ENCODE data around the gene PCDHAC2. TPM values are rescaled to one million over a fixed set of nuclear protein-coding genes. Genes with fewer than 3 reads are reported as not detected.

PCDHAC2 gene, protein sequence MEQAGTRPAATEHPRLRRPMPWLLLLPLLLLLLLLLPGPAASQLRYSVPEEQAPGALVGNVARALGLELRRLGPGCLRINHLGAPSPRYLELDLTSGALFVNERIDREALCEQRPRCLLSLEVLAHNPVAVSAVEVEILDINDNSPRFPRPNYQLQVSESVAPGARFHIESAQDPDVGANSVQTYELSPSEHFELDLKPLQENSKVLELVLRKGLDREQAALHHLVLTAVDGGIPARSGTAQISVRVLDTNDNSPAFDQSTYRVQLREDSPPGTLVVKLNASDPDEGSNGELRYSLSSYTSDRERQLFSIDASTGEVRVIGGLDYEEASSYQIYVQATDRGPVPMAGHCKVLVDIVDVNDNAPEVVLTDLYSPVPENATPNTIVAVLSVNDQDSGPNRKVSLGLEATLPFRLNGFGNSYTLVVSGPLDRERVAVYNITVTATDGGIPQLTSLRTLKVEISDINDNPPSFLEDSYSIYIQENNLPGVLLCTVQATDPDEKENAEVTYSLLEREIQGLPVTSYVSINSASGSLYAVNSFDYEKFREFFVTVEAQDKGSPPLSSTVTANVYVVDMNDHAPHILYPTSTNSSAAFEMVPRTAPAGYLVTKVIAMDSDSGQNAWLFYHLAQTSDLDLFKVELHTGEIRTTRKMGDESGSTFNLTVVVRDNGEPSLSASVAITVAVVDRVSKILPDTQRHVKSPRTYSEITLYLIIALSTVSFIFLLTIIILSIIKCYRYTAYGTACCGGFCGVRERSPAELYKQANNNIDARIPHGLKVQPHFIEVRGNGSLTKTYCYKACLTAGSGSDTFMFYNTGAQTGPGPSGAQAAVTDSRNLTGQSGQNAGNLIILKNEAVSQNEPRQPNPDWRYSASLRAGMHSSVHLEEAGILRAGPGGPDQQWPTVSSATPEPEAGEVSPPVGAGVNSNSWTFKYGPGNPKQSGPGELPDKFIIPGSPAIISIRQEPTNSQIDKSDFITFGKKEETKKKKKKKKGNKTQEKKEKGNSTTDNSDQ
- 0.03 and 0.10 TPM in 2 replicates for total RNA-seq (2014; rRNA removed; shearing (Covaris generic))

DNA sequence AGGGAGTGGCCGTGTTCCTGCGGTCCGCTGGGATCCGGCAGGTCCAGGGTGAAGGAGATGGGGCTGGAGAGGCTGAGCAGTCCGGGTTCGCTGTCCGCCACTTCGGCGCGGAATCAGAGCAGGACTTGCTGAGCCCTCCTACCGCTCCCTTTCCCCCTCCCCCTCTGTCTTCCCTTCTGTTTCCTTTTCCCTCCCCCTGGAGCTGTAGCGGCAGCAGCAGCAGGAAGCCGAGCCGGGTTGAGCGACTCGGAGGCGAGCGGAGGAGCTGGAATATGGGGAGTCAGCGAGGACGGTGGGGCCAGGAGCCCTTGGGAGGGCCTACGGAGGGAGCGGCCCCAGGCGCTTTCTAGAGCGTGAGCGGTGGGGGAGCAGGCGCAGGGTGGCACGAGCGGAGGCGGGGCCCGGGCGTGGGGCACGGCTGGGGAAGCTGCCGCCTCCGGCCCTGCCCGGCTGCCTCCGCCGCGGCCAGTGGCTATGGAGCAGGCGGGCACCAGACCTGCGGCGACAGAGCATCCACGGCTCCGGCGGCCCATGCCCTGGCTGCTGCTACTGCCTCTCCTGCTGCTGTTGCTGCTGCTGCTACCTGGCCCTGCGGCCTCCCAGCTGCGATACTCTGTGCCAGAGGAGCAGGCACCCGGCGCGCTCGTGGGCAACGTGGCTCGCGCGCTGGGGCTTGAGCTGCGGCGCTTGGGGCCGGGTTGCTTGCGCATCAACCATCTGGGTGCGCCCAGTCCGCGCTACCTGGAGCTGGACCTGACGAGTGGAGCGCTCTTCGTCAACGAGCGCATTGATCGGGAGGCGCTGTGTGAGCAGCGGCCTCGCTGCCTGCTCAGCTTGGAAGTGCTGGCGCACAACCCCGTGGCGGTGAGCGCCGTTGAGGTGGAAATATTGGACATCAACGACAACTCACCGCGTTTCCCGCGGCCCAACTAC lies at the start of gene PCDHAC2:
TSS of gene PCDHAC2 (plus strand) at position 184 of the 933 bp plus-strand sequence. CDS start at position 475, 291 bp downstream.
- no peak for DNase-seq (ENCODE audit: low spot score)

DNA sequence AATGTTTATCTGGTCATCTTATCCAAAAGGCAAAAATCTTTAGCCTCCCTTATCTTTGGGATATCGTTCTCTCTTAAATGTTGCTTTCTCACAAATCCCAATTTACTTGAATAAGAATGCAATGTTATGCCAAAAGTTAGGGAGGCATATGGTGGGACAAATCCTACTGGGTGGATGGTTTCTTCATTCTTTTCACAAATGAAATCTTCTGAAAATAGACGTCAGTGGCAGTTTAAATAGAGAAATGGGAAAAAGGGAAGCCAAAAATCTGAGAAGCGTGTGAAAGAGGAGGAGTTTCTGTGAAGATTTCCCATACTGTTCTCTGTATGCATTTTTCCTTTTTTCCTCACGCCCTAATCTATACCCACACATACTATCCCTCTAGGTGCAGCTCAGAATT lies 42.7 kb upstream of the PCDHAC2 start:
- DNase-seq (ENCODE audit: low spot score), result no peak

DNA sequence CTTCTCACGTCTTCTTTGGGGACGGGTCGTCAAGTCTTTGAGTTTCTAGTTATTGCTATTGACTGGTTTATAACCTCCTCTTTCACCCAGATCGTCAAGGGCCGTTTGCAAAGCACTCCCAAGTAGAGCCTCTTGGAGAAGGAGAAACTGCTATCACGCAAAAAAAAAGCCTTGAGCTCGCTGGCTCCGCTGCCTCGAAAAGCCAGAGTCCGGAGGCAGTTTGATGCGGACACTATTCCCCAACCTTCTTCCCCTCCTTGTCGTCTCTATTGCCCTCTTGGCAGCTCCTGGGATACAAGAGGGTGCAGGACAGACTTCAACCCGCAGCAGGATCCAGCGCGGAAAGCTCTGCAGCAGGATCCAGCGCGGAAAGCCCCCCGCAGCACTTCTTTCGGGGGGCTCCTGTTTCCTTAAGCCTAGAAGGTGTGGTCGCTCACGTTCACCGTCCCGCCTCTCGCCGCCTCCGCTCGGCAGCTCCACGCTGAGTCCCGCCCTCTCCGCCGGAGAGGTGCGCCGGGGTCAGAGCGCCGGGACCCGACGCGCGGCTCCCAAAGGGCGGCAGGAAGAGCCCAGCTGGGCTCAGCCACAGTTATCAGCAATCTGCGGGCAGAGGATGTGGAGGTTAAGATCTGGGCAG lies 40.4 kb upstream of the PCDHAC2 start, which contains the start of gene PCDHAC1:
TSS of gene PCDHAC1 (plus strand) at position 494 of the 637 bp plus-strand sequence. CDS start 594 bp downstream, outside the sequence.
- DNase-seq (ENCODE audit: low spot score), result no peak

- DNase-seq (ENCODE audit: low spot score), result no peak
Observed at GRCh38 chr5:140926443-140927227, 39.6 kb upstream of the PCDHAC2 start.

DNA sequence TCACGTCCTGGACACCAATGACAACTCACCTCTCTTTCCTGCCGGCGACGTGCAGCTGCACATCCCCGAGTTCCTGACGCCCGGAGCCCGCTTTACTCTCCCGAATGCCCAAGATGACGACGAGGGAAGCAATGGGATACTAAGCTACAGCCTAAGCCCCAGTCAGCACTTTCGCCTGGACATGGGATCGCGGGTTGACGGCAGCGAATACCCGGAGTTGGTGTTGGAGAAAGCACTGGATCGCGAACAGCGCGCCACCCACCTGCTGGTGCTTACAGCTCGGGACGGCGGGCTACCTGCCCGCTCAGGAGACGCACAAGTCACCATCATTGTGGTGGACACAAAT lies 39.1 kb upstream of the PCDHAC2 start:
- DNase-seq (ENCODE audit: low spot score), result no peak

GRCh38 chr5:140934964-140935606 lies 31.2 kb upstream of the PCDHAC2 start:
- no peak for DNase-seq (ENCODE audit: low spot score)

- no peak for DNase-seq (ENCODE audit: low spot score)
Observed at GRCh38 chr5:140946578-140946977, 19.7 kb upstream of the PCDHAC2 start.

GRCh38 chr5:140951636-140952035 lies 14.6 kb upstream of the PCDHAC2 start:
- DNase-seq (ENCODE audit: low spot score), result no peak

GRCh38 chr5:140953234-140953633 lies 13.0 kb upstream of the PCDHAC2 start:
- DNase-seq (ENCODE audit: low spot score), result no peak

- no peak for DNase-seq (ENCODE audit: low spot score)
Observed at GRCh38 chr5:140962190-140962589, 4.1 kb upstream of the PCDHAC2 start.

- DNase-seq (ENCODE audit: low spot score), result no peak
Observed at GRCh38 chr5:140964356-140964755, 1.9 kb upstream of the PCDHAC2 start.

- no peak for DNase-seq (ENCODE audit: low spot score)
Observed at GRCh38 chr5:140965905-140966292, 377 bp upstream of the PCDHAC2 start.

- no peak for DNase-seq (ENCODE audit: low spot score)
Observed at GRCh38 chr5:140967226-140967893, 1.1 kb downstream of the PCDHAC2 start.

GRCh38 chr5:140969880-140970279 lies 3.6 kb downstream of the PCDHAC2 start:
- DNase-seq (ENCODE audit: low spot score), result no peak

DNA sequence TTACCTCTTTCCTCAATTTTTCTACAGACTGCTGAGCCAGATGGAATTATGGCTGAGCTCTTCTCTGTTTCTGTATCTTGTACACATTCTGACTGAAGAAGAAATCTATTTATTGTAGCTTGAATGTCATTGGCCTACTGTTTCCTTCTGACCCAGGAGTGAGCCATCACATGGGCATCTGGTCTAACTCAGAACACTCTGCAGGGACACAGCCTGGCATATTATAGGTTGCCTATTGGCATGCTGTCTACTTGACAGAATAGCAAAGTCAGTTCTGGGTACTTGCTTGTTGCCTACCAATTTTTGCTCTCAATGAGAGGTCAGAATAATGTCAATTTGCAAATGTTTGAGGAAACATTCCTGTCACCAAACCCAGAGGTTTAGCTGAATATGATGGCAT lies 7.3 kb downstream of the PCDHAC2 start:
- no peak for DNase-seq (ENCODE audit: low spot score)

GRCh38 chr5:140977003-140977402 lies 10.7 kb downstream of the PCDHAC2 start:
- DNase-seq (ENCODE audit: low spot score), result no peak

GRCh38 chr5:140978260-140978659 lies 12.0 kb downstream of the PCDHAC2 start:
- no peak for DNase-seq (ENCODE audit: low spot score)

DNA sequence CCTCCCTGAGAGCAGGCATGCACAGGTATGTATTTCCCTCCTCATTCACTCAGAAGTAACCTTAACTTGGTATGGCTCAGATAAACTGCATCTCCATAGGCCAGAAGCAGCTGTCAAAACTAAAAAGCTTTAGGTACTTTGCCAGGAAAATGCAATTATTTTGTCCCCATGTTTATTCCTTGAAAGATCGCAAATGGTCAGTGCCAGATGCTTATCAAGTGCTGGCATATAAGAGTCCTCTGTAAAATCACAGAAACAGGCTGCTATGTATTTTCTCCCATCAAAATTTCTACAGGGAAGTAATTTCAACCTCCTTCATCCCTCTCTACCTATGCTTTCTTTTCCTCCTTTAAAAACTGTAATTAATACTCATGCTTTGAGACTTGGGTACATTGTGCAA lies 12.7 kb downstream of the PCDHAC2 start:
- no peak for DNase-seq (ENCODE audit: low spot score)
